ENCODE results near the gene GABRB1.

- TF ChIP-seq, protein P1, sequence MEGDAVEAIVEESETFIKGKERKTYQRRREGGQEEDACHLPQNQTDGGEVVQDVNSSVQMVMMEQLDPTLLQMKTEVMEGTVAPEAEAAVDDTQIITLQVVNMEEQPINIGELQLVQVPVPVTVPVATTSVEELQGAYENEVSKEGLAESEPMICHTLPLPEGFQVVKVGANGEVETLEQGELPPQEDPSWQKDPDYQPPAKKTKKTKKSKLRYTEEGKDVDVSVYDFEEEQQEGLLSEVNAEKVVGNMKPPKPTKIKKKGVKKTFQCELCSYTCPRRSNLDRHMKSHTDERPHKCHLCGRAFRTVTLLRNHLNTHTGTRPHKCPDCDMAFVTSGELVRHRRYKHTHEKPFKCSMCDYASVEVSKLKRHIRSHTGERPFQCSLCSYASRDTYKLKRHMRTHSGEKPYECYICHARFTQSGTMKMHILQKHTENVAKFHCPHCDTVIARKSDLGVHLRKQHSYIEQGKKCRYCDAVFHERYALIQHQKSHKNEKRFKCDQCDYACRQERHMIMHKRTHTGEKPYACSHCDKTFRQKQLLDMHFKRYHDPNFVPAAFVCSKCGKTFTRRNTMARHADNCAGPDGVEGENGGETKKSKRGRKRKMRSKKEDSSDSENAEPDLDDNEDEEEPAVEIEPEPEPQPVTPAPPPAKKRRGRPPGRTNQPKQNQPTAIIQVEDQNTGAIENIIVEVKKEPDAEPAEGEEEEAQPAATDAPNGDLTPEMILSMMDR (IDR thresholded peaks at IDR 0.05; ENCODE audit: low read length), result no peak
- TF ChIP-seq EZH2 (IDR thresholded peaks at IDR 0.05; ENCODE audit: borderline replicate concordance, low read length), result no peak
Measured at GRCh38 chr4:47390428-47391125, 359.2 kb downstream of the GABRB1 start.
